Liver (tissue), 9 donors: Measurements from ENCODE around the gene PANK2. TPM values are rescaled to one million over a fixed set of nuclear protein-coding genes. Genes with fewer than 3 reads are reported as not detected.

ENCODE experiments used
- DNase-seq: peaks from one replicate; pipeline ENCODE4 v3.0.0-alpha.2; 2017; ENCODE audit warnings: low spot score
- H3K27ac ChIP-seq, 2 donors: one replicate each; pipeline ENCODE4 v1.7.0; 2013; ENCODE audit warnings: inconsistent platforms in 2 of 2, low read length in 2 of 2, control low read depth in 1 of 2, low read depth in 1 of 2, mild to moderate bottlenecking in 1 of 2
- H3K27me3 ChIP-seq, 4 donors: one replicate each; pipeline versions ENCODE4 v1.6.1 to v1.7.0; 2013; ENCODE audit warnings: low read length in 3 of 4, inconsistent platforms in 1 of 4, mild to moderate bottlenecking in 1 of 4, moderate library complexity in 1 of 4; ENCODE audit not compliant: control insufficient read depth in 4 of 4, insufficient read depth in 4 of 4
- H3K36me3 ChIP-seq, 4 donors: one replicate each; pipeline versions ENCODE4 v1.6.1 to v1.7.0; 2013; ENCODE audit warnings: low read length in 3 of 4, mild to moderate bottlenecking in 3 of 4, low read depth in 1 of 4, moderate library complexity in 1 of 4; ENCODE audit not compliant: control insufficient read depth in 4 of 4, insufficient read depth in 3 of 4
- H3K4me1 ChIP-seq, 4 donors: one replicate each; pipeline versions ENCODE4 v1.6.1 to v1.7.0; 2013; ENCODE audit warnings: low read length in 3 of 4, mild to moderate bottlenecking in 3 of 4, moderate library complexity in 1 of 4; ENCODE audit not compliant: control insufficient read depth in 4 of 4, insufficient read depth in 4 of 4
- H3K4me3 ChIP-seq, 3 donors: one replicate each; pipeline versions ENCODE4 v1.6.1 to v1.7.0; 2013; ENCODE audit warnings: low read length in 3 of 3, control low read depth in 1 of 3, low read depth in 1 of 3, mild to moderate bottlenecking in 1 of 3
- H3K9ac ChIP-seq, 2 donors: one replicate each; pipeline ENCODE4 v1.7.0; 2013; ENCODE audit warnings: low read length in 2 of 2, mild to moderate bottlenecking in 2 of 2, moderate library complexity in 2 of 2, control low read depth in 1 of 2, low read depth in 1 of 2
- H3K9me3 ChIP-seq, 4 donors: one replicate each; pipeline versions ENCODE4 v1.6.1 to v1.7.0; 2013; ENCODE audit warnings: low read length in 3 of 4; ENCODE audit not compliant: control insufficient read depth in 4 of 4
- EGR1 ChIP-seq, 2 donors: IDR thresholded peaks; 2 replicates each; pipeline ENCODE4 v1.6.1; 2016 to 2018; ENCODE audit warnings: antibody characterized with exemption in 2 of 2, low read depth in 2 of 2
- FOXA1 ChIP-seq: IDR thresholded peaks from 2 replicates; pipeline ENCODE4 v1.6.1; 2016; ENCODE audit warnings: antibody characterized with exemption
- FOXA2 ChIP-seq: IDR thresholded peaks from 2 replicates; pipeline ENCODE4 v1.6.1; 2016; ENCODE audit warnings: antibody characterized with exemption
- GABPA ChIP-seq, 2 donors: IDR thresholded peaks in 1 of 2; conservative IDR thresholded peaks in 1 of 2; 2 replicates each; pipeline ENCODE4 v1.6.1; 2016; ENCODE audit warnings: antibody characterized with exemption in 2 of 2, mild to moderate bottlenecking in 1 of 2, moderate library complexity in 1 of 2
- HNF4A ChIP-seq, 2 donors: conservative IDR thresholded peaks; 2 replicates each; pipeline ENCODE4 v1.6.1; 2016; ENCODE audit warnings: antibody characterized with exemption in 2 of 2, mild to moderate bottlenecking in 2 of 2
- HNF4G ChIP-seq: IDR thresholded peaks from 2 replicates; pipeline ENCODE4 v1.6.1; 2016; ENCODE audit warnings: antibody characterized with exemption
- JUND ChIP-seq, 2 donors: IDR thresholded peaks; 2 replicates each; pipeline ENCODE4 v1.6.1; 2016; ENCODE audit warnings: antibody characterized with exemption in 2 of 2
- MAX ChIP-seq: IDR thresholded peaks from 2 replicates; pipeline ENCODE4 v1.6.1; 2016; ENCODE audit warnings: antibody characterized with exemption
- NR2F2 ChIP-seq: IDR thresholded peaks from 2 replicates; pipeline ENCODE4 v1.6.1; 2016; ENCODE audit warnings: antibody characterized with exemption
- RAD21 ChIP-seq, 2 donors: IDR thresholded peaks; 2 replicates each; pipeline ENCODE4 v1.6.1; 2016; ENCODE audit warnings: antibody characterized with exemption in 2 of 2, mild to moderate bottlenecking in 2 of 2
- RXRA ChIP-seq, 2 donors: IDR thresholded peaks; 2 replicates each; pipeline ENCODE4 v1.6.1; 2017 to 2018; ENCODE audit warnings: antibody characterized with exemption in 2 of 2, mild to moderate bottlenecking in 1 of 2
- SP1 ChIP-seq: IDR thresholded peaks from 2 replicates; pipeline ENCODE4 v1.6.1; 2018; ENCODE audit warnings: antibody characterized with exemption, mild to moderate bottlenecking
- TAF1 ChIP-seq: conservative IDR thresholded peaks from 2 replicates; pipeline ENCODE4 v1.6.1; 2016; ENCODE audit warnings: antibody characterized with exemption, mild to moderate bottlenecking
- YY1 ChIP-seq: IDR thresholded peaks from 2 replicates; pipeline ENCODE4 v1.6.1; 2016; ENCODE audit warnings: antibody characterized with exemption, mild to moderate bottlenecking
- WGBS: extraction: QIAGEN DNeasy Blood & Tissue Kit; methylation state at CpG from one replicate; pipeline ENCODE4 v1.1.7; 2013; 5-methylcytosine and 5-hydroxymethylcytosine counted together
- polyA plus RNA-seq, 2 donors: library from polyadenylated mRNA; stranded (reverse) in 1 of 2; unstranded in 1 of 2; fragments of 200-250 nt in 1 of 2; fragments of >200 nt in 1 of 2; fragmentation: Nextera tagmentation in 1 of 2; extraction: Ambion mirVana in 1 of 2; gene quantifications; one replicate each; pipeline versions ENCODE4 v1.2.1 to v1.2.3, GENCODE V29; 2013 to 2015
- total RNA-seq, 2 donors: library from RNA; depleted of rRNA; stranded (reverse); fragments of >200 nt; gene quantifications; one replicate each; pipeline ENCODE4 v1.2.3, GENCODE V29; 2014
- TF ChIP-seq, protein P1 (sequence below): IDR thresholded peaks from 2 replicates; pipeline ENCODE4 v1.6.1; 2016; ENCODE audit warnings: antibody characterized with exemption, mild to moderate bottlenecking
- TF ChIP-seq, protein P2 (sequence below): IDR thresholded peaks from 2 replicates; pipeline ENCODE4 v1.6.1; 2016; ENCODE audit warnings: antibody characterized with exemption
- TF ChIP-seq, protein P3 (sequence below): fragments of 150-350 bp; IDR thresholded peaks from 2 replicates; pipeline ENCODE4 v1.5.1; 2017; ENCODE audit warnings: improper control_type of control experiment, low read depth, low read length; ENCODE audit not compliant: missing input control
- donor health status: healthy.
- donor health status: healthy.
- donor health status: healthy.
- donor health status: healthy.
- donor health status: healthy.

PANK2 gene
- total and polyA plus RNA-seq, 4 donors = 10.6 to 27.7 (median 15.9) TPM

GRCh38 chr20:3964719-3965118 lies 75.5 kb downstream of the PANK2 start:
- DNase-seq = no peak
- no peak for TF ChIP-seq TAF1
- TF ChIP-seq YY1 = no peak
- TF ChIP-seq JUND (IDR thresholded peaks at IDR 0.05) = no peak
- TF ChIP-seq RXRA (IDR thresholded peaks at IDR 0.05) = no peak
- no peak for TF ChIP-seq SP1
- no peak for TF ChIP-seq FOXA2
- no peak for TF ChIP-seq HNF4A (conservative IDR thresholded peaks at IDR 0.05)
- TF ChIP-seq NR2F2 = no peak
- Histone ChIP-seq H3K36me3 (no peaks in the 10 kb centered on the region), H3K9ac (no peak overlapping the region), H3K9me3 (no peaks in the 10 kb centered on the region), H3K27me3 (no peaks in the 10 kb centered on the region), H3K27ac (no peak overlapping the region), H3K4me3 (no peak overlapping the region), H3K4me1 (no peaks in the 10 kb centered on the region)
- WGBS = 72% methylated on average over 3 of the region's 3 CpGs

GRCh38 chr20:3966571-3966970 lies 77.4 kb downstream of the PANK2 start:
- H3K9ac ChIP-seq = no peak overlapping the region
- H3K4me1 ChIP-seq = peaks cover 0 to 14% (median 5%) of the 10 kb centered on the region in 4 donors
- DNase-seq = no peak
- no peak overlapping the region for H3K27ac ChIP-seq
- no peaks in the 10 kb centered on the region for H3K9me3 ChIP-seq
- no peaks in the 10 kb centered on the region for H3K36me3 ChIP-seq
- H3K27me3 ChIP-seq = no peaks in the 10 kb centered on the region
- H3K4me3 ChIP-seq = no peak overlapping the region
- no peak for TF ChIP-seq HNF4A (conservative IDR thresholded peaks at IDR 0.05)
- TF ChIP-seq, protein P1, sequence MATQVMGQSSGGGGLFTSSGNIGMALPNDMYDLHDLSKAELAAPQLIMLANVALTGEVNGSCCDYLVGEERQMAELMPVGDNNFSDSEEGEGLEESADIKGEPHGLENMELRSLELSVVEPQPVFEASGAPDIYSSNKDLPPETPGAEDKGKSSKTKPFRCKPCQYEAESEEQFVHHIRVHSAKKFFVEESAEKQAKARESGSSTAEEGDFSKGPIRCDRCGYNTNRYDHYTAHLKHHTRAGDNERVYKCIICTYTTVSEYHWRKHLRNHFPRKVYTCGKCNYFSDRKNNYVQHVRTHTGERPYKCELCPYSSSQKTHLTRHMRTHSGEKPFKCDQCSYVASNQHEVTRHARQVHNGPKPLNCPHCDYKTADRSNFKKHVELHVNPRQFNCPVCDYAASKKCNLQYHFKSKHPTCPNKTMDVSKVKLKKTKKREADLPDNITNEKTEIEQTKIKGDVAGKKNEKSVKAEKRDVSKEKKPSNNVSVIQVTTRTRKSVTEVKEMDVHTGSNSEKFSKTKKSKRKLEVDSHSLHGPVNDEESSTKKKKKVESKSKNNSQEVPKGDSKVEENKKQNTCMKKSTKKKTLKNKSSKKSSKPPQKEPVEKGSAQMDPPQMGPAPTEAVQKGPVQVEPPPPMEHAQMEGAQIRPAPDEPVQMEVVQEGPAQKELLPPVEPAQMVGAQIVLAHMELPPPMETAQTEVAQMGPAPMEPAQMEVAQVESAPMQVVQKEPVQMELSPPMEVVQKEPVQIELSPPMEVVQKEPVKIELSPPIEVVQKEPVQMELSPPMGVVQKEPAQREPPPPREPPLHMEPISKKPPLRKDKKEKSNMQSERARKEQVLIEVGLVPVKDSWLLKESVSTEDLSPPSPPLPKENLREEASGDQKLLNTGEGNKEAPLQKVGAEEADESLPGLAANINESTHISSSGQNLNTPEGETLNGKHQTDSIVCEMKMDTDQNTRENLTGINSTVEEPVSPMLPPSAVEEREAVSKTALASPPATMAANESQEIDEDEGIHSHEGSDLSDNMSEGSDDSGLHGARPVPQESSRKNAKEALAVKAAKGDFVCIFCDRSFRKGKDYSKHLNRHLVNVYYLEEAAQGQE = no peak
- TF ChIP-seq EGR1 (IDR thresholded peaks at IDR 0.05; ENCODE audit: low read depth in 2 of 2) = no peak
- no peak for TF ChIP-seq MAX
- TF ChIP-seq, protein P2, sequence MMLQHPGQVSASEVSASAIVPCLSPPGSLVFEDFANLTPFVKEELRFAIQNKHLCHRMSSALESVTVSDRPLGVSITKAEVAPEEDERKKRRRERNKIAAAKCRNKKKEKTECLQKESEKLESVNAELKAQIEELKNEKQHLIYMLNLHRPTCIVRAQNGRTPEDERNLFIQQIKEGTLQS = no peak
- TF ChIP-seq FOXA2 = no peak

GRCh38 chr20:3970016-3970415 lies 80.8 kb downstream of the PANK2 start:
- Histone ChIP-seq H3K27ac (peak overlapping the region in 1 of 2 donors; percentile 19), H3K4me1 (peaks cover 0 to 25% (median 7%) of the 10 kb centered on the region in 4 donors), H3K4me3 (no peak overlapping the region), H3K36me3 (no peaks in the 10 kb centered on the region), H3K9me3 (no peaks in the 10 kb centered on the region), H3K9ac (no peak overlapping the region), H3K27me3 (no peaks in the 10 kb centered on the region)
- 35% methylated on average over 5 of the region's 5 CpGs for WGBS
- peak; percentile 48 for DNase-seq
- peak; percentile 84 to 86 for TF ChIP-seq RAD21 (IDR thresholded peaks at IDR 0.05)
- peak; percentile 96 for TF ChIP-seq SP1
- TF ChIP-seq RXRA (IDR thresholded peaks at IDR 0.05) = peak; percentile 44 to 56
- peak; percentile 53 for TF ChIP-seq HNF4G
- TF ChIP-seq MAX = peak; percentile 41
- TF ChIP-seq, protein P3, sequence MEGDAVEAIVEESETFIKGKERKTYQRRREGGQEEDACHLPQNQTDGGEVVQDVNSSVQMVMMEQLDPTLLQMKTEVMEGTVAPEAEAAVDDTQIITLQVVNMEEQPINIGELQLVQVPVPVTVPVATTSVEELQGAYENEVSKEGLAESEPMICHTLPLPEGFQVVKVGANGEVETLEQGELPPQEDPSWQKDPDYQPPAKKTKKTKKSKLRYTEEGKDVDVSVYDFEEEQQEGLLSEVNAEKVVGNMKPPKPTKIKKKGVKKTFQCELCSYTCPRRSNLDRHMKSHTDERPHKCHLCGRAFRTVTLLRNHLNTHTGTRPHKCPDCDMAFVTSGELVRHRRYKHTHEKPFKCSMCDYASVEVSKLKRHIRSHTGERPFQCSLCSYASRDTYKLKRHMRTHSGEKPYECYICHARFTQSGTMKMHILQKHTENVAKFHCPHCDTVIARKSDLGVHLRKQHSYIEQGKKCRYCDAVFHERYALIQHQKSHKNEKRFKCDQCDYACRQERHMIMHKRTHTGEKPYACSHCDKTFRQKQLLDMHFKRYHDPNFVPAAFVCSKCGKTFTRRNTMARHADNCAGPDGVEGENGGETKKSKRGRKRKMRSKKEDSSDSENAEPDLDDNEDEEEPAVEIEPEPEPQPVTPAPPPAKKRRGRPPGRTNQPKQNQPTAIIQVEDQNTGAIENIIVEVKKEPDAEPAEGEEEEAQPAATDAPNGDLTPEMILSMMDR = peak; percentile 40
- peak in 1 of 2 donors; percentile 16 for TF ChIP-seq JUND (IDR thresholded peaks at IDR 0.05)
- peak in 1 of 2 donors; percentile 22 for TF ChIP-seq EGR1 (IDR thresholded peaks at IDR 0.05; ENCODE audit: low read depth in 2 of 2)
- TF ChIP-seq TAF1 = peak; percentile 57
- TF ChIP-seq HNF4A (conservative IDR thresholded peaks at IDR 0.05) = peak; percentile 84 to 89
- TF ChIP-seq YY1 = peak; percentile 81
- TF ChIP-seq, protein P2 = peak; percentile 10
- peak; percentile 97 for TF ChIP-seq FOXA1
- TF ChIP-seq, protein P1 = peak; percentile 84
- no peak for TF ChIP-seq GABPA (IDR thresholded peaks at IDR 0.05 in 1 of 2, conservative IDR thresholded peaks at IDR 0.05 in 1 of 2)
- peak; percentile 98 for TF ChIP-seq FOXA2
